ENCODE measurements around the gene PET100. TPM values are rescaled to one million over a fixed set of nuclear protein-coding genes. Genes with fewer than 3 reads are reported as not detected.

The PET100 gene
- total RNA-seq, 1 donor from 2014 or later: 186 TPM

DNA sequence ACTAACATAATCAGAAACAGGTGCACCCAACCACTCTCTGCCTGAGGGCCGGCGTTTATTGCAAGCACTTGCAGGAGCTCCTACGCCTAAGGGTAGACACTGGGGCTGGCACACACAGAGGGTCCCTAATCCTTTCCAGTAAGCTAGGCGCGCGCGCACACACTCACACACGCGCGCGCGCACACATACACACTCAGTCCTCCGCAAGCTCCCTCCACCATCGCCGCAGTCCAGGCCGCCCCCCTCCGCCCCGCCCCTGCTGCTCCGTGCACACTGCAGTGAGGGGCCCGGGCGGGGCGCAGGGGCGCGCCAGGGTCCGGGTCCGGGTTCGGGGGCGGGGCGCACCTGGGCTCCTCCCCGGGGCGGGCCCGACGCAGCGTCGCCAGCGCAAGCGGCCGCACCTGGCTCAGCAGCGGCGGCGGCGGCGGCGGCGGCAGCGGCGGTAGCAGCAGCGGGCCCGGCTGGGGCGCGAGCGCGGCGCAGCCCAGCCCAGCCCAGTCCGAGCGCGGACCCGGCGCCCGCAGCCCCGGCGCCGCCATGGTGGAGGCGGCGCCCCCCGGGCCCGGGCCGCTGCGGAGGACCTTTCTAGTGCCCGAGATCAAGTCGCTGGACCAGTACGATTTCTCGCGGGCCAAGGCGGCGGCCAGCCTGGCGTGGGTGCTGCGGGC is 34.0 kb upstream of the PET100 start, which contains the start of gene CAMSAP3:
Gene CAMSAP3, plus strand, starts transcription at position 398 of the 668 bp plus-strand sequence. Its CDS starts 140 bp downstream, at position 538.
- H3K27me3 Mint-ChIP-seq (ENCODE audit: unreplicated experiment): peaks cover 13% of the 10 kb centered on the region
- peaks cover 9% of the 10 kb centered on the region for H3K4me1 Mint-ChIP-seq (ENCODE audit: low read depth, unreplicated experiment)
- peaks cover 6% of the 10 kb centered on the region for H3K9me3 Mint-ChIP-seq (ENCODE audit: unreplicated experiment)
- H3K36me3 Mint-ChIP-seq (ENCODE audit: unreplicated experiment): no peaks in the 10 kb centered on the region
- TF ChIP-seq, protein P1, sequence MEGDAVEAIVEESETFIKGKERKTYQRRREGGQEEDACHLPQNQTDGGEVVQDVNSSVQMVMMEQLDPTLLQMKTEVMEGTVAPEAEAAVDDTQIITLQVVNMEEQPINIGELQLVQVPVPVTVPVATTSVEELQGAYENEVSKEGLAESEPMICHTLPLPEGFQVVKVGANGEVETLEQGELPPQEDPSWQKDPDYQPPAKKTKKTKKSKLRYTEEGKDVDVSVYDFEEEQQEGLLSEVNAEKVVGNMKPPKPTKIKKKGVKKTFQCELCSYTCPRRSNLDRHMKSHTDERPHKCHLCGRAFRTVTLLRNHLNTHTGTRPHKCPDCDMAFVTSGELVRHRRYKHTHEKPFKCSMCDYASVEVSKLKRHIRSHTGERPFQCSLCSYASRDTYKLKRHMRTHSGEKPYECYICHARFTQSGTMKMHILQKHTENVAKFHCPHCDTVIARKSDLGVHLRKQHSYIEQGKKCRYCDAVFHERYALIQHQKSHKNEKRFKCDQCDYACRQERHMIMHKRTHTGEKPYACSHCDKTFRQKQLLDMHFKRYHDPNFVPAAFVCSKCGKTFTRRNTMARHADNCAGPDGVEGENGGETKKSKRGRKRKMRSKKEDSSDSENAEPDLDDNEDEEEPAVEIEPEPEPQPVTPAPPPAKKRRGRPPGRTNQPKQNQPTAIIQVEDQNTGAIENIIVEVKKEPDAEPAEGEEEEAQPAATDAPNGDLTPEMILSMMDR (IDR thresholded peaks at IDR 0.05; ENCODE audit: partially characterized antibody, unreplicated experiment): no peak
- peak within 1 kb of the TSS; percentile 84 for H3K4me3 Mint-ChIP-seq (ENCODE audit: unreplicated experiment)
- peak; percentile 74 for DNase-seq
- peak within 1 kb of the TSS; percentile 36 for H3K27ac Mint-ChIP-seq (ENCODE audit: unreplicated experiment)

DNA sequence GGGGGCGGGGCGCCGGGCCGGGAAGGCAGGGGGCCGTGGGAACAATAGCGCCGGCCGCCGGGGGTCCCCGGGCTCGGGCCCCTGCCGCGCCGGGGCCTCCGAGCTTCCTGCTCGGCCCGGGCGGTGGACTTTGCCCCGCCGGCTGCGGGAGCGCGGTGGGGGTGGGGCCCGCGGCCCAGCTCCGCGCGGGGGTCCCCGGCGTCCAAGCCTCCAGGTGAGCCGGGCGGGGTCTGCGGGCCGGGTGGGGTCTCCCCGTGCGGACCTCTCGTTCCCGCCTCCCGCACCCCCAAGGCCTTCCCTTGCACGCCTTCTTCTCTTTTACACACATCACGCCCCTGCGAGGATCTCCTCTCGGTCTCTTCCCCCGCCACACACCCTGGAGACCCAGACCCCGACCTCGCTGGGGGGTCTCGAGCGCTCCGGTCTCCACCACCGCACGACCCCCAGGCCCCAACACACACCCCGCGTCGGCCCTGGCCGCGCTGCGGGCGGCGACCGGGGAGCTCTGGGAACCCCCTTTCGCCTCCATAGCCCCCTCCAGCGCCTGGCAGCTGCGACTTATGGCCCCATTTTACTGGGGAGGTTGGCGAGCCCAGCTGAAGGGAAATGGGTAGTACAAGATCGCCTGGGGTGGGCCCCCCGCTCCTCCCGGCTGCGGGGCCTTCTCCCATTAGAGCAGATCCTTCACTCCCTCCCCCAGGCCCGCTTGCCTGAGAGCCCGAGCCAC is 33.2 kb upstream of the PET100 start:
- no peaks in the 10 kb centered on the region for H3K36me3 Mint-ChIP-seq (ENCODE audit: unreplicated experiment)
- no peak overlapping the region for H3K27ac Mint-ChIP-seq (ENCODE audit: unreplicated experiment)
- peaks cover 6% of the 10 kb centered on the region for H3K9me3 Mint-ChIP-seq (ENCODE audit: unreplicated experiment)
- DNase-seq: no peak
- TF ChIP-seq, protein P1 (IDR thresholded peaks at IDR 0.05; ENCODE audit: partially characterized antibody, unreplicated experiment): no peak
- peaks cover 13% of the 10 kb centered on the region for H3K27me3 Mint-ChIP-seq (ENCODE audit: unreplicated experiment)
- H3K4me1 Mint-ChIP-seq (ENCODE audit: low read depth, unreplicated experiment): peaks cover 9% of the 10 kb centered on the region
- peak overlapping the region; percentile 84 for H3K4me3 Mint-ChIP-seq (ENCODE audit: unreplicated experiment)

DNA sequence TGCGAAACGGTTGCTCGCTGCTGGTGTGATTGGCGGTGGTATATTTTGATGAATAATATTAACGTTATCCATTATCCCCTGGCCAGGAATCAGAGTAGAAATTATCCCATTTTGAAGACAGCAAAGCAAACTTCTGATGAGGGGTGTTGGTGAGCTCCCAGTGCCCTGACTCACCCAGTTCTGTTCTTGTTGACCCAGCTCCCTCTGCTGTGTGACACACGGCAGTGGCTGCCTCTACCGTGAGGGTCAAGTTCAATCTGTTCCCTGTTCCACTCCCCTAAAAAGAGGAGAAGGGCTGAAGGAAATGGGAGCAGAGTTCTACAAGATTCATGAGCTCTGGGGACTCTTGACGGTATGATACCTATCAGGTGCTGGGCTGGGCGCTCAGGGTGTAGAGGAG is 31.9 kb upstream of the PET100 start:
- no peaks in the 10 kb centered on the region for H3K36me3 Mint-ChIP-seq (ENCODE audit: unreplicated experiment)
- H3K4me1 Mint-ChIP-seq (ENCODE audit: low read depth, unreplicated experiment): peaks cover 9% of the 10 kb centered on the region
- H3K4me3 Mint-ChIP-seq (ENCODE audit: unreplicated experiment): peak overlapping the region; percentile 84
- TF ChIP-seq, protein P1 (IDR thresholded peaks at IDR 0.05; ENCODE audit: partially characterized antibody, unreplicated experiment): no peak
- peaks cover 6% of the 10 kb centered on the region for H3K9me3 Mint-ChIP-seq (ENCODE audit: unreplicated experiment)
- DNase-seq: no peak
- peaks cover 17% of the 10 kb centered on the region for H3K27me3 Mint-ChIP-seq (ENCODE audit: unreplicated experiment)
- H3K27ac Mint-ChIP-seq (ENCODE audit: unreplicated experiment): no peak overlapping the region

DNA sequence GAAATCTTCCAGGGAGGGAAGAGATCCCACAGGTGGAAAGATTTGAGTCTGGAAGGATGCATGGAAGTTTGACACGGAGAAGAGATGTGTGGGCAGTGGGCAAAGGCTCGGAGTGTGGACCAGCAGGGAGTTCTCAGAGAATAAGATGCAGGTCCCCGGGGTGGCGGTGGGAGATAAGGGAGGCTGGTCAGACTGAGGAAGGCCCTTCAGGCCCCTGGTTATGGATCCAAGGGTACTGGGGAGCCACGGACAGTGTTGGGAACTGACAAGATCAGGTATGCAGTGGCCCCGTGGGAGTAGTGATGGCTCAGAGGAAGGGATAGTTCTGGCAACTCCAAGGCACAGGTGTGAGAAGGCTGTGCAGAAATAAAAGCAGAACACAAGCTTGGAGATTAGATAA is 31.4 kb upstream of the PET100 start:
- H3K4me3 Mint-ChIP-seq (ENCODE audit: unreplicated experiment): peak overlapping the region; percentile 84
- H3K9me3 Mint-ChIP-seq (ENCODE audit: unreplicated experiment): peaks cover 6% of the 10 kb centered on the region
- no peak overlapping the region for H3K27ac Mint-ChIP-seq (ENCODE audit: unreplicated experiment)
- no peaks in the 10 kb centered on the region for H3K36me3 Mint-ChIP-seq (ENCODE audit: unreplicated experiment)
- TF ChIP-seq, protein P1 (IDR thresholded peaks at IDR 0.05; ENCODE audit: partially characterized antibody, unreplicated experiment): no peak
- H3K4me1 Mint-ChIP-seq (ENCODE audit: low read depth, unreplicated experiment): peaks cover 9% of the 10 kb centered on the region
- H3K27me3 Mint-ChIP-seq (ENCODE audit: unreplicated experiment): peaks cover 20% of the 10 kb centered on the region
- DNase-seq: no peak

DNA sequence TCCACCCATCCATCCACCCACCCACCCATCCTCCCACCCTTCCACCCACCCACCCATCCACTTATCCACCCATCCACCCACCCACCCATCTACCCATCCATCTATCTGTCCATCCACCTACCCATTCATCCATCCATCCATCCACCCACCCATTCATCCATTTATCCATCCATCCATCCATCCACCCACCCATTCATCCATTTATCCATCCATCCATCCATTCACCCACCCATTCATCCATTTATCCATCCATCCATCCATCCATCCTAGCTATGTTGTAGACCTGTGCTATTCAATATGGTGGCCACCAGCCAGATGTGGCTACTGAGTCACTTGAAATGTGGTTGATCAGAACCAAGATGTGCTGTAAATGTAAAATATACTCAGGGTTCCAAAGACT is 28.9 kb upstream of the PET100 start:
- DNase-seq: no peak
- Mint-ChIP-seq H3K27ac (ENCODE audit: unreplicated experiment) (no peak overlapping the region), H3K9me3 (ENCODE audit: unreplicated experiment) (peaks cover 3% of the 10 kb centered on the region), H3K4me1 (ENCODE audit: low read depth, unreplicated experiment) (peaks cover 6% of the 10 kb centered on the region), H3K4me3 (ENCODE audit: unreplicated experiment) (no peak overlapping the region), H3K27me3 (ENCODE audit: unreplicated experiment) (peaks cover 11% of the 10 kb centered on the region), H3K36me3 (ENCODE audit: unreplicated experiment) (no peaks in the 10 kb centered on the region)
- TF ChIP-seq, protein P1 (IDR thresholded peaks at IDR 0.05; ENCODE audit: partially characterized antibody, unreplicated experiment): no peak
